ENCODE results near the gene FARSA. TPM values are rescaled to one million over a fixed set of nuclear protein-coding genes. Genes with fewer than 3 reads are reported as not detected.

The FARSA gene
- total and polyA plus RNA-seq, 2 of the 13 experiments (the other 11 are each of a cell fraction or from before 2014, with no cell fraction given), result 25.9 to 72.0 TPM

DNA sequence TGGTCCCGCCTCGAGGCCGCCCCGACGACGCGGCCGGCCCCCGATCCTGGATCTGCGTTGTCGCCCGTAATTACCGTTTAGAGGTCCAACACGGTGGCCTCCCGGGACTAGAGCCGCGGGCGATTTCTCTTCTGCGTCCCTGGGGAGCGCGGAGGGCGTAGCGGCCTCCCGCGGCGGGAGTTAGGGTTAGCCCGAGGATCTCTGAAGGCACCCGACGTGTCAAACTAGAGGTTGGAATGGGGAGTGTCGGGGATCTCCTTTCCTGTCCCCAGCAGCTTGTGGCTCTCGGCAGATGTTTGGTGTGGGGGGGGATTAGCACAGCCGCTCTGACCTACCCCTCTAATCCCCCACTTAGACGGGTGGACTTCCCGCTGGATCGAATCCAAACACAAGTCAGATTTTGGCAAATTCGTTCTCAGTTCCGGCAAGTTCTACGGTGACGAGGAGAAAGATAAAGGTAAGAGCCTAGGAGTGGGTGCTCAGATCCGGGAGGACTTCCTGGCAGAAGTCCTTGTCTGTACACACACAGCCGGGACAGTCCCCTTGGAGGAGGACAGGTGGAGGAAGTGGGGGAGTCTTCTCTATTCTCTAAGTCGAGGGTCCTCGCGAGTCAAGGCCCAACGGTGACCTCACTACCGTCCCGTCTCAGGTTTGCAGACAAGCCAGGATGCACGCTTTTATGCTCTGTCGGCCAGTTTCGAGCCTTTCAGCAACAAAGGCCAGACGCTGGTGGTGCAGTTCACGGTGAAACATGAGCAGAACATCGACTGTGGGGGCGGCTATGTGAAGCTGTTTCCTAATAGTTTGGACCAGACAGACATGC is 5.5 kb upstream of the FARSA start (continued):
- TF ChIP-seq ZNF737 (CRISPR knock-in tag; IDR thresholded peaks at IDR 0.05; ENCODE audit: borderline replicate concordance), result no peak; the same call in 1 of the 2 replicates
- TF ChIP-seq, protein P1, sequence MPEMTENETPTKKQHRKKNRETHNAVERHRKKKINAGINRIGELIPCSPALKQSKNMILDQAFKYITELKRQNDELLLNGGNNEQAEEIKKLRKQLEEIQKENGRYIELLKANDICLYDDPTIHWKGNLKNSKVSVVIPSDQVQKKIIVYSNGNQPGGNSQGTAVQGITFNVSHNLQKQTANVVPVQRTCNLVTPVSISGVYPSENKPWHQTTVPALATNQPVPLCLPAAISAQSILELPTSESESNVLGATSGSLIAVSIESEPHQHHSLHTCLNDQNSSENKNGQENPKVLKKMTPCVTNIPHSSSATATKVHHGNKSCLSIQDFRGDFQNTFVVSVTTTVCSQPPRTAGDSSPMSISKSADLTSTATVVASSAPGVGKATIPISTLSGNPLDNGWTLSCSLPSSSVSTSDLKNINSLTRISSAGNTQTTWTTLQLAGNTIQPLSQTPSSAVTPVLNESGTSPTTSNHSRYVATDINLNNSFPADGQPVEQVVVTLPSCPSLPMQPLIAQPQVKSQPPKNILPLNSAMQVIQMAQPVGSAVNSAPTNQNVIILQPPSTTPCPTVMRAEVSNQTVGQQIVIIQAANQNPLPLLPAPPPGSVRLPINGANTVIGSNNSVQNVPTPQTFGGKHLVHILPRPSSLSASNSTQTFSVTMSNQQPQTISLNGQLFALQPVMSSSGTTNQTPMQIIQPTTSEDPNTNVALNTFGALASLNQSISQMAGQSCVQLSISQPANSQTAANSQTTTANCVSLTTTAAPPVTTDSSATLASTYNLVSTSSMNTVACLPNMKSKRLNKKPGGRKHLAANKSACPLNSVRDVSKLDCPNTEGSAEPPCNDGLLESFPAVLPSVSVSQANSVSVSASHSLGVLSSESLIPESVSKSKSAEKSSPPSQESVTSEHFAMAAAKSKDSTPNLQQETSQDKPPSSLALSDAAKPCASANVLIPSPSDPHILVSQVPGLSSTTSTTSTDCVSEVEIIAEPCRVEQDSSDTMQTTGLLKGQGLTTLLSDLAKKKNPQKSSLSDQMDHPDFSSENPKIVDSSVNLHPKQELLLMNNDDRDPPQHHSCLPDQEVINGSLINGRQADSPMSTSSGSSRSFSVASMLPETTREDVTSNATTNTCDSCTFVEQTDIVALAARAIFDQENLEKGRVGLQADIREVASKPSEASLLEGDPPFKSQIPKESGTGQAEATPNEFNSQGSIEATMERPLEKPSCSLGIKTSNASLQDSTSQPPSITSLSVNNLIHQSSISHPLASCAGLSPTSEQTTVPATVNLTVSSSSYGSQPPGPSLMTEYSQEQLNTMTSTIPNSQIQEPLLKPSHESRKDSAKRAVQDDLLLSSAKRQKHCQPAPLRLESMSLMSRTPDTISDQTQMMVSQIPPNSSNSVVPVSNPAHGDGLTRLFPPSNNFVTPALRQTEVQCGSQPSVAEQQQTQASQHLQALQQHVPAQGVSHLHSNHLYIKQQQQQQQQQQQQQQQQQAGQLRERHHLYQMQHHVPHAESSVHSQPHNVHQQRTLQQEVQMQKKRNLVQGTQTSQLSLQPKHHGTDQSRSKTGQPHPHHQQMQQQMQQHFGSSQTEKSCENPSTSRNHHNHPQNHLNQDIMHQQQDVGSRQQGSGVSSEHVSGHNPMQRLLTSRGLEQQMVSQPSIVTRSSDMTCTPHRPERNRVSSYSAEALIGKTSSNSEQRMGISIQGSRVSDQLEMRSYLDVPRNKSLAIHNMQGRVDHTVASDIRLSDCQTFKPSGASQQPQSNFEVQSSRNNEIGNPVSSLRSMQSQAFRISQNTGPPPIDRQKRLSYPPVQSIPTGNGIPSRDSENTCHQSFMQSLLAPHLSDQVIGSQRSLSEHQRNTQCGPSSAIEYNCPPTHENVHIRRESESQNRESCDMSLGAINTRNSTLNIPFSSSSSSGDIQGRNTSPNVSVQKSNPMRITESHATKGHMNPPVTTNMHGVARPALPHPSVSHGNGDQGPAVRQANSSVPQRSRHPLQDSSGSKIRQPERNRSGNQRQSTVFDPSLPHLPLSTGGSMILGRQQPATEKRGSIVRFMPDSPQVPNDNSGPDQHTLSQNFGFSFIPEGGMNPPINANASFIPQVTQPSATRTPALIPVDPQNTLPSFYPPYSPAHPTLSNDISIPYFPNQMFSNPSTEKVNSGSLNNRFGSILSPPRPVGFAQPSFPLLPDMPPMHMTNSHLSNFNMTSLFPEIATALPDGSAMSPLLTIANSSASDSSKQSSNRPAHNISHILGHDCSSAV (CRISPR knock-in tag; IDR thresholded peaks at IDR 0.05; ENCODE audit: borderline replicate concordance), result 0 out of 2 replicates have a peak, but pooled peaks have one; percentile 22
- TF ChIP-seq, protein P2, sequence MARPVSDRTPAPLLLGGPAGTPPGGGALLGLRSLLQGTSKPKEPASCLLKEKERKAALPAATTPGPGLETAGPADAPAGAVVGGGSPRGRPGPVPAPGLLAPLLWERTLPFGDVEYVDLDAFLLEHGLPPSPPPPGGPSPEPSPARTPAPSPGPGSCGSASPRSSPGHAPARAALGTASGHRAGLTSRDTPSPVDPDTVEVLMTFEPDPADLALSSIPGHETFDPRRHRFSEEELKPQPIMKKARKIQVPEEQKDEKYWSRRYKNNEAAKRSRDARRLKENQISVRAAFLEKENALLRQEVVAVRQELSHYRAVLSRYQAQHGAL (CRISPR knock-in tag; IDR thresholded peaks at IDR 0.05; ENCODE audit: not compliant biosample characterization), result peak; percentile 48
- no peak for TF ChIP-seq HMGA1 (CRISPR knock-in tag; conservative IDR thresholded peaks at IDR 0.05)
- TF ChIP-seq KLF15 (CRISPR knock-in tag; IDR thresholded peaks at IDR 0.05; ENCODE audit: borderline replicate concordance), result no peak
- TF ChIP-seq MBD4 (IDR thresholded peaks at IDR 0.05; ENCODE audit: borderline replicate concordance, low read length), result no peak
- TF ChIP-seq ZFP1 (CRISPR knock-in tag; IDR thresholded peaks at IDR 0.05), result no peak
- no peak for TF ChIP-seq JUN (CRISPR knock-in tag; IDR thresholded peaks at IDR 0.05)
- TF ChIP-seq XBP1 (CRISPR knock-in tag; IDR thresholded peaks at IDR 0.05), result 0 out of 2 replicates have a peak, but pooled peaks have one; percentile 2
- 0 out of 2 replicates have a peak, but pooled peaks have one; percentile 38 for TF ChIP-seq ZNF484 (CRISPR knock-in tag; IDR thresholded peaks at IDR 0.05; ENCODE audit: borderline replicate concordance, low read depth)
- no peak for TF ChIP-seq HNRNPK (IDR thresholded peaks at IDR 0.05; ENCODE audit: low read depth, low read length, poor library complexity, severe bottlenecking)
- TF ChIP-seq HOXA9 (CRISPR knock-in tag; IDR thresholded peaks at IDR 0.05; ENCODE audit: borderline replicate concordance), result no peak
- TF ChIP-seq TP53 (CRISPR knock-in tag; conservative IDR thresholded peaks at IDR 0.05), result no peak
- TF ChIP-seq ZFP37 (CRISPR knock-in tag; IDR thresholded peaks at IDR 0.05; ENCODE audit: borderline replicate concordance), result no peak
- TF ChIP-seq, protein P3, sequence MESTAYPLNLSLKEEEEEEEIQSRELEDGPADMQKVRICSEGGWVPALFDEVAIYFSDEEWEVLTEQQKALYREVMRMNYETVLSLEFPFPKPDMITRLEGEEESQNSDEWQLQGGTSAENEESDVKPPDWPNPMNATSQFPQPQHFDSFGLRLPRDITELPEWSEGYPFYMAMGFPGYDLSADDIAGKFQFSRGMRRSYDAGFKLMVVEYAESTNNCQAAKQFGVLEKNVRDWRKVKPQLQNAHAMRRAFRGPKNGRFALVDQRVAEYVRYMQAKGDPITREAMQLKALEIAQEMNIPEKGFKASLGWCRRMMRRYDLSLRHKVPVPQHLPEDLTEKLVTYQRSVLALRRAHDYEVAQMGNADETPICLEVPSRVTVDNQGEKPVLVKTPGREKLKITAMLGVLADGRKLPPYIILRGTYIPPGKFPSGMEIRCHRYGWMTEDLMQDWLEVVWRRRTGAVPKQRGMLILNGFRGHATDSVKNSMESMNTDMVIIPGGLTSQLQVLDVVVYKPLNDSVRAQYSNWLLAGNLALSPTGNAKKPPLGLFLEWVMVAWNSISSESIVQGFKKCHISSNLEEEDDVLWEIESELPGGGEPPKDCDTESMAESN (CRISPR knock-in tag; conservative IDR thresholded peaks at IDR 0.05), result no peak; the same call in 1 of the 2 replicates
- TF ChIP-seq MZF1 (CRISPR knock-in tag; IDR thresholded peaks at IDR 0.05; ENCODE audit: borderline replicate concordance), result no peak

Data from HepG2 (cell line).